A673 (cell line): ENCODE results near the gene CENPN. TPM values are rescaled to one million over a fixed set of nuclear protein-coding genes. Genes with fewer than 3 reads are reported as not detected.

Experiments
- BruUV-seq: library from RNA; stranded (reverse); fragments of 400-500 nt; replicated peaks from 2 replicates; lab custom pipeline; 2021; lab: Mats Ljungman, UMichigan
- CTCF ChIA-PET: fragments of 300-600 bp; sonication (Branson Sonifier 250); formaldehyde crosslinking; loops from one replicate; lab custom pipeline; 2022; ENCODE audit warnings: antibody characterized with exemption; lab: Charles Lee
- POLR2A ChIA-PET: fragments of 300-600 bp; sonication (Branson Sonifier 250); formaldehyde crosslinking; loops from one replicate; lab custom pipeline; 2022; ENCODE audit warnings: antibody characterized with exemption; ENCODE audit not compliant: low non-redundant PET; lab: Charles Lee
- DNase-seq: peaks from one replicate; pipeline ENCODE4 v3.0.0-alpha.2; 2015; ENCODE audit warnings: low spot score
- H3K27ac ChIP-seq: fragments of 200-600 bp; sonication (generic); 2 replicates; pipeline ENCODE4 v1.5.1; 2016; ENCODE audit warnings: mixed run types, low read depth, mild to moderate bottlenecking, mixed read lengths, antibody characterized with exemption, low read length; ENCODE audit not compliant: poor library complexity, severe bottlenecking
- H3K27me3 ChIP-seq: fragments of 200-600 bp; sonication (generic); replicated peaks from 2 replicates; pipeline ENCODE4 v1.6.1; 2017; ENCODE audit warnings: mixed run types, low read depth, mild to moderate bottlenecking, mixed read lengths, antibody characterized with exemption, low read length; ENCODE audit not compliant: insufficient read depth, poor library complexity
- H3K36me3 ChIP-seq: fragments of 200-600 bp; sonication (generic); 2 replicates; pipeline ENCODE4 v1.6.1; 2016; ENCODE audit warnings: mixed run types, mild to moderate bottlenecking, mixed read lengths, antibody characterized with exemption, low read length; ENCODE audit not compliant: insufficient read depth, poor library complexity, severe bottlenecking
- H3K4me1 ChIP-seq: fragments of 200-600 bp; sonication (generic); 2 replicates; pipeline ENCODE4 v1.6.1; 2017; ENCODE audit warnings: mixed run types, mild to moderate bottlenecking, mixed read lengths, antibody characterized with exemption, low read length; ENCODE audit not compliant: insufficient read depth, poor library complexity, severe bottlenecking
- H3K4me3 ChIP-seq: fragments of 200-600 bp; sonication (generic); 2 replicates; pipeline ENCODE4 v1.5.1; 2016; ENCODE audit warnings: low read depth, mixed run types, mild to moderate bottlenecking, mixed read lengths, low read length; ENCODE audit not compliant: poor library complexity, severe bottlenecking
- H3K9me3 ChIP-seq: fragments of 200-600 bp; sonication (generic); 2 replicates; pipeline ENCODE4 v1.6.1; 2016; ENCODE audit warnings: mixed run types, low read depth, mild to moderate bottlenecking, mixed read lengths, antibody characterized with exemption, low read length; ENCODE audit not compliant: poor library complexity, severe bottlenecking
- CTCF ChIP-seq: fragments of 300-800, 200-600 bp; sonication (generic); conservative IDR thresholded peaks from 2 replicates; pipeline ENCODE4 v1.5.1; 2017; ENCODE audit warnings: low read depth, mild to moderate bottlenecking, antibody characterized with exemption, low read length, moderate library complexity, mixed read lengths
- EZH2 ChIP-seq: fragments of 200-600 bp; sonication (generic); IDR thresholded peaks from 2 replicates; pipeline ENCODE4 v1.6.1; 2017; ENCODE audit warnings: borderline replicate concordance, low read depth, mild to moderate bottlenecking, mixed read lengths, antibody characterized with exemption, low read length; ENCODE audit not compliant: poor library complexity, severe bottlenecking
- intact Hi-C: fragments of 100-400 bp; cut with micrococcal nuclease; formaldehyde crosslinking; loops from one replicate; pipeline ENCODE4 v1.10.0; 2022; ENCODE audit not compliant: unreplicated experiment
- total RNA-seq: library from RNA; stranded (reverse); gene quantifications from 2 replicates; pipeline ENCODE4 v1.2.3, GENCODE V29; 2021

CENPN gene
- total RNA-seq, 1 experiment from 2014 or later, result 109 TPM

- Histone ChIP-seq H3K36me3 (no peaks in the 10 kb centered on the region), H3K27ac (no peak overlapping the region), H3K9me3 (no peaks in the 10 kb centered on the region), H3K4me3 (peak overlapping the region; percentile 33), H3K4me1 (peaks cover 22% of the 10 kb centered on the region), H3K27me3 (no peaks in the 10 kb centered on the region)
- CTCF ChIA-PET, result interaction anchor here (0.6 to 0.7 kb wide), 3 partner anchors 8 to 86 kb away, joined by 3 to 4 read pairs (median 3); no protein-coding TSS in a partner anchor
- BruUV-seq, result no TSS peak
- intact Hi-C loops, result loop anchor here (10.0 kb wide), 1 partner anchor 730 kb away; no protein-coding TSS in a partner anchor
- peak; percentile 80 for DNase-seq
- POLR2A ChIA-PET, result interaction anchor here (0.6 kb wide), 1 partner anchor 11 kb away, joined by 3 read pairs; no protein-coding TSS in a partner anchor
- TF ChIP-seq CTCF, result peak; percentile 71
- TF ChIP-seq EZH2, result no peak
Observed at GRCh38 chr16:81004646-81005353, 2.2 kb upstream of the CENPN start.

- intact Hi-C loops, result loop anchor here (10.0 kb wide), 1 partner anchor 729 kb away; no protein-coding TSS in a partner anchor
- peak; percentile 12 for DNase-seq
- no peaks in the 10 kb centered on the region for H3K27me3 ChIP-seq
- TF ChIP-seq EZH2, result no peak
- no peak for TF ChIP-seq CTCF
- peaks cover 22% of the 10 kb centered on the region for H3K4me1 ChIP-seq
- BruUV-seq, result no TSS peak
- H3K4me3 ChIP-seq, result peak overlapping the region; percentile 71
- H3K9me3 ChIP-seq, result no peaks in the 10 kb centered on the region
- CTCF ChIA-PET, result interaction anchor here (0.6 to 0.7 kb wide), 2 partner anchors 8 to 37 kb away, joined by 3 to 4 read pairs; no protein-coding TSS in a partner anchor
- peak overlapping the region; percentile 100 for H3K27ac ChIP-seq
- POLR2A ChIA-PET, result no interaction called here
- H3K36me3 ChIP-seq, result no peaks in the 10 kb centered on the region
Observed at GRCh38 chr16:81005610-81006161, 1.3 kb upstream of the CENPN start.

DNA sequence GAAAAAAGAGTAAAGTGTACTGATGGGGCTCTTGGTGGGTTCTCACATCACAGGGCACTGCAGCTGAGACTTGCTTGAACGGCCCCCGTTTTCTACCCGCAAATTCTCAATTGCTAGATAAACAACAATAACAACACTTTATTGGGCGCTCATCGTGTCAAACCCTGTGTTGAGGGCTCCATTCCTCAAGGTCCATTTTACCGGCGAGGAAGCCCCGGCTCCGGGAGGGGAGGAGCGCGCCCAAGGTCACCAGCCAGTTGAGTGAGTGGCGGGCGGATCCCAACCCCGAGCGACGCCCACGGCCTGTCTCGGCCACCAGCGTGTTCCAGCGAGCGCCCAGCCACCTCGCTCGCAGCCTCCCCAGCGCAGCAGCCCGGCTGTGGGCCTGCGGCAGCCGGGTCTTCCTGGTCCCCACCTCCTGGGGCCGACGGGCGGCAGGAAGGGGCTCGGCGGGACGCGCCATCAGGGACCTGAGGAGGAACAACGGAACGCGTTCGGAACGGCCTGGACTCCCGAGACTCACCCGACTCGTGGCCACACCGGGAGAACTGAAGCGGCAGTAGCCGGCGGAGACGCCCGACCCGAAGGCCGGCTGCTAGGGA, 702 bp upstream of the CENPN start:
- TF ChIP-seq EZH2 (no peak), CTCF (no peak)
- CTCF ChIA-PET, result interaction anchor here (0.9 kb wide), 1 partner anchor 29 kb away, joined by 3 read pairs; the partner anchor contains the start of gene ATMIN
- intact Hi-C loops, result loop anchor here (10.0 kb wide), 1 partner anchor 728 kb away; no protein-coding TSS in a partner anchor
- Histone ChIP-seq H3K9me3 (no peaks in the 10 kb centered on the region), H3K36me3 (no peaks in the 10 kb centered on the region), H3K27ac (peak overlapping the region; percentile 100), H3K4me3 (peak overlapping the region; percentile 71), H3K27me3 (no peaks in the 10 kb centered on the region), H3K4me1 (peaks cover 22% of the 10 kb centered on the region)
- BruUV-seq, result TSS peak; percentile 42
- DNase-seq, result no peak
- POLR2A ChIA-PET, result interaction anchor here (0.6 kb wide), 1 partner anchor 759 kb away, joined by 4 read pairs; no protein-coding TSS in a partner anchor
